Measurements from ENCODE around the gene PGBD1. TPM values are rescaled to one million over a fixed set of nuclear protein-coding genes. Genes with fewer than 3 reads are reported as not detected.
A peak's percentile ranks its signal among the peaks of the same experiment; 100 is the strongest.

Gene PGBD1
- total and polyA plus RNA-seq, 2 of the 13 experiments (the other 11 are each of a cell fraction or from before 2014, with no cell fraction given), result 3.6 to 6.9 TPM

DNA sequence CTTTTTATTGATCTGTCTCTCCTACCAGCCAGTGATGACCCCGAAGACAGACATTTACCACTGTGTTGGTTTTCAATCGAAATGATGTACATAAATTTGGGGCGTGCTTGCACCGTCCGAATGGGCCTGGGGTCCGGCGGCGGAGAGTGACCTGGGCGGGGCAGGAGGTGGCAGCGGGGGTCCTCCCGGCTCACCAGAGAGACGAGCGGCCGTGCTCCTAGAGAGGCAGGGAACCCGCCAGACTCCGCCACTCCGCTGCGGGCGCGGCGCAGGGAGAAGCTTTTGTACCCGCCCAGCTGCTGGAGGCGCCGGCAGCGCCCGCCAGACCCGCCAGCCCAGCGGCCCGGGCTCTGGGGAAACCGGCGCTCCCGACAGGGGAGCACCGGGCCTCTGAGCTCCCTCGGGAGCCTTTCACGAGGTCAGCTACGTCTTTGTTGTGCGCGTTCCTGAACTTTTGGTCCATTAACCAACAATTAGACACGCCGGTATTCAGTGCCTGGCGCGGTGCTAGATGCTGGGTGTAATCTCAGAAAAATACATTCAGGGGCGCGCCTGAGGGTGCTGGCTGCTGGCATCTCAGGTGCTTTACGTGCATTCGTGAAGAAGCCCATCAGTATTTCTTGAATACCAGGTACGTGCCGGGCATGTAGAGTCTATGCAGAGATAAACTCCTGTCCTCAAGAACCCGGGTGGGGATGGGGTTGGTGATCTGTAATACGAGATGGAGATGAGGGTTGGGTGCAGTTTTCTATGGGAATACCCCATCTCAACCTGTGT is at the start of gene PGBD1 (continued):
- TF ChIP-seq ONECUT2 (CRISPR knock-in tag; IDR thresholded peaks at IDR 0.05) (0 out of 2 replicates have a peak, but pooled peaks have one; percentile 42), PRMT3 (CRISPR knock-in tag; IDR thresholded peaks at IDR 0.05; ENCODE audit: borderline replicate concordance, low read depth) (no peak), ZNF562 (CRISPR knock-in tag; IDR thresholded peaks at IDR 0.05; ENCODE audit: borderline replicate concordance) (no peak), ZKSCAN5 (CRISPR knock-in tag; IDR thresholded peaks at IDR 0.05) (no peak), NCOR1 (IDR thresholded peaks at IDR 0.05; ENCODE audit: borderline replicate concordance, low read length) (no peak; the same call in 1 of the 2 replicates), ZNF501 (CRISPR knock-in tag; IDR thresholded peaks at IDR 0.05) (peak; percentile 92), SP4 (CRISPR knock-in tag; IDR thresholded peaks at IDR 0.05) (peak; percentile 72), ZNF773 (CRISPR knock-in tag; IDR thresholded peaks at IDR 0.05; ENCODE audit: borderline replicate concordance) (no peak), KLF11 (CRISPR knock-in tag; IDR thresholded peaks at IDR 0.05) (0 out of 2 replicates have a peak, but pooled peaks have one; percentile 14), ZNF317 (CRISPR knock-in tag; IDR thresholded peaks at IDR 0.05) (no peak), ZNF230 (CRISPR knock-in tag; IDR thresholded peaks at IDR 0.05) (peak; percentile 90; the same call in 1 of the 2 replicates), ZNF577 (CRISPR knock-in tag; IDR thresholded peaks at IDR 0.05; ENCODE audit: borderline replicate concordance, low read depth) (no peak), POLR2A (IDR thresholded peaks at IDR 0.05; ENCODE audit: insufficient read depth in 1 of 2, low read depth in 2 of 2, low read length in 2 of 2) (peak; percentile 71 to 72), PTBP1 (IDR thresholded peaks at IDR 0.05; ENCODE audit: low read depth, low read length, poor library complexity, severe bottlenecking) (no peak), SIX1 (CRISPR knock-in tag; IDR thresholded peaks at IDR 0.05; ENCODE audit: borderline replicate concordance) (no peak; the same call in 1 of the 2 replicates), HOXA5 (CRISPR knock-in tag; IDR thresholded peaks at IDR 0.05) (peak; percentile 89), MTA1 (CRISPR knock-in tag; IDR thresholded peaks at IDR 0.05; ENCODE audit: borderline replicate concordance) (peak; percentile 28; the same call in 1 of the 2 replicates), NFE2 (CRISPR knock-in tag; IDR thresholded peaks at IDR 0.05) (no peak), KLF13 (CRISPR knock-in tag; IDR thresholded peaks at IDR 0.05) (no peak), THYN1 (CRISPR knock-in tag; IDR thresholded peaks at IDR 0.05; ENCODE audit: borderline replicate concordance, low read depth) (no peak)
- TF ChIP-seq, protein P1, sequence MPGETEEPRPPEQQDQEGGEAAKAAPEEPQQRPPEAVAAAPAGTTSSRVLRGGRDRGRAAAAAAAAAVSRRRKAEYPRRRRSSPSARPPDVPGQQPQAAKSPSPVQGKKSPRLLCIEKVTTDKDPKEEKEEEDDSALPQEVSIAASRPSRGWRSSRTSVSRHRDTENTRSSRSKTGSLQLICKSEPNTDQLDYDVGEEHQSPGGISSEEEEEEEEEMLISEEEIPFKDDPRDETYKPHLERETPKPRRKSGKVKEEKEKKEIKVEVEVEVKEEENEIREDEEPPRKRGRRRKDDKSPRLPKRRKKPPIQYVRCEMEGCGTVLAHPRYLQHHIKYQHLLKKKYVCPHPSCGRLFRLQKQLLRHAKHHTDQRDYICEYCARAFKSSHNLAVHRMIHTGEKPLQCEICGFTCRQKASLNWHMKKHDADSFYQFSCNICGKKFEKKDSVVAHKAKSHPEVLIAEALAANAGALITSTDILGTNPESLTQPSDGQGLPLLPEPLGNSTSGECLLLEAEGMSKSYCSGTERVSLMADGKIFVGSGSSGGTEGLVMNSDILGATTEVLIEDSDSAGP (CRISPR knock-in tag; IDR thresholded peaks at IDR 0.05; ENCODE audit: borderline replicate concordance), result peak; percentile 86
- TF ChIP-seq, protein P2, sequence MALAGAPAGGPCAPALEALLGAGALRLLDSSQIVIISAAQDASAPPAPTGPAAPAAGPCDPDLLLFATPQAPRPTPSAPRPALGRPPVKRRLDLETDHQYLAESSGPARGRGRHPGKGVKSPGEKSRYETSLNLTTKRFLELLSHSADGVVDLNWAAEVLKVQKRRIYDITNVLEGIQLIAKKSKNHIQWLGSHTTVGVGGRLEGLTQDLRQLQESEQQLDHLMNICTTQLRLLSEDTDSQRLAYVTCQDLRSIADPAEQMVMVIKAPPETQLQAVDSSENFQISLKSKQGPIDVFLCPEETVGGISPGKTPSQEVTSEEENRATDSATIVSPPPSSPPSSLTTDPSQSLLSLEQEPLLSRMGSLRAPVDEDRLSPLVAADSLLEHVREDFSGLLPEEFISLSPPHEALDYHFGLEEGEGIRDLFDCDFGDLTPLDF (CRISPR knock-in tag; IDR thresholded peaks at IDR 0.05), result peak; percentile 83
- TF ChIP-seq, protein P3, sequence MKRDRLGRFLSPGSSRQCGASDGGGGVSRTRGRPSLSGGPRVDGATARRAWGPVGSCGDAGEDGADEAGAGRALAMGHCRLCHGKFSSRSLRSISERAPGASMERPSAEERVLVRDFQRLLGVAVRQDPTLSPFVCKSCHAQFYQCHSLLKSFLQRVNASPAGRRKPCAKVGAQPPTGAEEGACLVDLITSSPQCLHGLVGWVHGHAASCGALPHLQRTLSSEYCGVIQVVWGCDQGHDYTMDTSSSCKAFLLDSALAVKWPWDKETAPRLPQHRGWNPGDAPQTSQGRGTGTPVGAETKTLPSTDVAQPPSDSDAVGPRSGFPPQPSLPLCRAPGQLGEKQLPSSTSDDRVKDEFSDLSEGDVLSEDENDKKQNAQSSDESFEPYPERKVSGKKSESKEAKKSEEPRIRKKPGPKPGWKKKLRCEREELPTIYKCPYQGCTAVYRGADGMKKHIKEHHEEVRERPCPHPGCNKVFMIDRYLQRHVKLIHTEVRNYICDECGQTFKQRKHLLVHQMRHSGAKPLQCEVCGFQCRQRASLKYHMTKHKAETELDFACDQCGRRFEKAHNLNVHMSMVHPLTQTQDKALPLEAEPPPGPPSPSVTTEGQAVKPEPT (CRISPR knock-in tag; IDR thresholded peaks at IDR 0.05; ENCODE audit: low read depth), result no peak
- TF ChIP-seq, protein P4, sequence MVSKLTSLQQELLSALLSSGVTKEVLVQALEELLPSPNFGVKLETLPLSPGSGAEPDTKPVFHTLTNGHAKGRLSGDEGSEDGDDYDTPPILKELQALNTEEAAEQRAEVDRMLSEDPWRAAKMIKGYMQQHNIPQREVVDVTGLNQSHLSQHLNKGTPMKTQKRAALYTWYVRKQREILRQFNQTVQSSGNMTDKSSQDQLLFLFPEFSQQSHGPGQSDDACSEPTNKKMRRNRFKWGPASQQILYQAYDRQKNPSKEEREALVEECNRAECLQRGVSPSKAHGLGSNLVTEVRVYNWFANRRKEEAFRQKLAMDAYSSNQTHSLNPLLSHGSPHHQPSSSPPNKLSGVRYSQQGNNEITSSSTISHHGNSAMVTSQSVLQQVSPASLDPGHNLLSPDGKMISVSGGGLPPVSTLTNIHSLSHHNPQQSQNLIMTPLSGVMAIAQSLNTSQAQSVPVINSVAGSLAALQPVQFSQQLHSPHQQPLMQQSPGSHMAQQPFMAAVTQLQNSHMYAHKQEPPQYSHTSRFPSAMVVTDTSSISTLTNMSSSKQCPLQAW (CRISPR knock-in tag; IDR thresholded peaks at IDR 0.05), result 0 out of 2 replicates have a peak, but pooled peaks have one; percentile 17

Data from HepG2 (cell line).